ENCODE results near the gene PLEKHB2. TPM values are rescaled to one million over a fixed set of nuclear protein-coding genes. Genes with fewer than 3 reads are reported as not detected.
A peak's percentile ranks its signal among the peaks of the same experiment; 100 is the strongest.

PLEKHB2 gene
- total RNA-seq, 1 experiment from 2014 or later, result 139 TPM

DNA sequence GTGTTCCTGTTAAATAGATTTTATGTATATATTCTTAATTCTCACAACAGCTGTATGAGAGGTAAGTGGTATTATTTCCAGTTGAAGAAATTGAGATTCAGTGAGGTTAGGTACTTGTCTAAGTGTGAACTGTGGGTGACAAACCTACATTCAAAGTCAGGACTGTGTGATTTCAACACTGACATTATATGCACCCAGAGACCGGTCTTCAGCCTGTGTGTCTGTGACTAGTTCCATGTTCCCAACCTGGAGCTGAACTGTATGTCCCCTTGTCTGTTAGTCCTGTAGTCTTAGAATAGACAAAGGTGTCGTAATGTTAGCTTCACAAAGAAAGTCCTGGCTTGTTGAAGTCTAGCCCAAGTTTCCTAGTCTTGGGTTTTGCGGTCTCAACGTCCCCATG is 17.4 kb downstream of the PLEKHB2 start:
- Mint-ChIP-seq H3K27ac (ENCODE audit: unreplicated experiment) (no peak overlapping the region), H3K4me3 (ENCODE audit: unreplicated experiment) (no peak overlapping the region), H3K36me3 (ENCODE audit: insufficient read depth, unreplicated experiment) (peaks cover 64% of the 10 kb centered on the region), H3K27me3 (ENCODE audit: insufficient read depth, unreplicated experiment) (no peaks in the 10 kb centered on the region), H3K4me1 (ENCODE audit: low read depth, unreplicated experiment) (peaks cover 7% of the 10 kb centered on the region), H3K9me3 (ENCODE audit: unreplicated experiment) (no peaks in the 10 kb centered on the region)
- DNase-seq, result no peak
- BruUV-seq (replicated peaks), result no TSS peak
- intact Hi-C loops (cut with micrococcal nuclease; ENCODE audit: unreplicated experiment), result no loop called here
- ChIA-PET POLR2A (no interaction called here), CTCF (no interaction called here)
- H3K4me3 ChIP-seq (ENCODE audit: low read depth, low read length), result no peak overlapping the region
- H3K4me1 ChIP-seq, result peaks cover 13% of the 10 kb centered on the region
- H3K9me3 ChIP-seq, result no peaks in the 10 kb centered on the region
- TF ChIP-seq, protein P1, sequence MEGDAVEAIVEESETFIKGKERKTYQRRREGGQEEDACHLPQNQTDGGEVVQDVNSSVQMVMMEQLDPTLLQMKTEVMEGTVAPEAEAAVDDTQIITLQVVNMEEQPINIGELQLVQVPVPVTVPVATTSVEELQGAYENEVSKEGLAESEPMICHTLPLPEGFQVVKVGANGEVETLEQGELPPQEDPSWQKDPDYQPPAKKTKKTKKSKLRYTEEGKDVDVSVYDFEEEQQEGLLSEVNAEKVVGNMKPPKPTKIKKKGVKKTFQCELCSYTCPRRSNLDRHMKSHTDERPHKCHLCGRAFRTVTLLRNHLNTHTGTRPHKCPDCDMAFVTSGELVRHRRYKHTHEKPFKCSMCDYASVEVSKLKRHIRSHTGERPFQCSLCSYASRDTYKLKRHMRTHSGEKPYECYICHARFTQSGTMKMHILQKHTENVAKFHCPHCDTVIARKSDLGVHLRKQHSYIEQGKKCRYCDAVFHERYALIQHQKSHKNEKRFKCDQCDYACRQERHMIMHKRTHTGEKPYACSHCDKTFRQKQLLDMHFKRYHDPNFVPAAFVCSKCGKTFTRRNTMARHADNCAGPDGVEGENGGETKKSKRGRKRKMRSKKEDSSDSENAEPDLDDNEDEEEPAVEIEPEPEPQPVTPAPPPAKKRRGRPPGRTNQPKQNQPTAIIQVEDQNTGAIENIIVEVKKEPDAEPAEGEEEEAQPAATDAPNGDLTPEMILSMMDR (IDR thresholded peaks at IDR 0.05; ENCODE audit: insufficient read depth in 1 of 2, low read depth in 1 of 2, low read length in 1 of 2, severe bottlenecking in 1 of 2, unreplicated experiment in 1 of 2), result no peak
- peaks cover 2% of the 10 kb centered on the region; the same call in 1 of the 2 replicates for H3K36me3 ChIP-seq (ENCODE audit: control insufficient read depth, insufficient read depth, low read length)
- no peaks in the 10 kb centered on the region for H3K27me3 ChIP-seq (replicated peaks; ENCODE audit: control insufficient read depth, insufficient read depth, low read length)

DNA sequence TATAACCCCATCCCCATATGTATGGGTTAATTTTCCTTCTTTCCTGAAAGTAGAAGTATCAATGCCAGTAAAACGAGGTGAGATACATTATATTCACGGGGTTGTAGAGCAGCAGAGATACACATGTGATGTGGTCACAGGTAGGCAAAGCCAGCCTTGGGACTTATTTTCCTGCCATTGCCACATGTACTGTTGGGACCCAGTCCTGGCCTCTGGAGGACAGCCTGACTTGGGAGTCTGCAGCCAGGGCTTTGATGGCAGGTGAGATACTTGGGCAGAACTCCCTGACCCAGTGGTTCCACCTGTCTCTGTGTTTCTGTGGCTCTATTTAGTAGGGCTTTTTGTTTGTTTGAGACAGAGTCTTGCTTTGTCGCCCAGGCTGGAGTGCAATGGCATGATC is 18.1 kb downstream of the PLEKHB2 start:
- no TSS peak for BruUV-seq (replicated peaks)

DNA sequence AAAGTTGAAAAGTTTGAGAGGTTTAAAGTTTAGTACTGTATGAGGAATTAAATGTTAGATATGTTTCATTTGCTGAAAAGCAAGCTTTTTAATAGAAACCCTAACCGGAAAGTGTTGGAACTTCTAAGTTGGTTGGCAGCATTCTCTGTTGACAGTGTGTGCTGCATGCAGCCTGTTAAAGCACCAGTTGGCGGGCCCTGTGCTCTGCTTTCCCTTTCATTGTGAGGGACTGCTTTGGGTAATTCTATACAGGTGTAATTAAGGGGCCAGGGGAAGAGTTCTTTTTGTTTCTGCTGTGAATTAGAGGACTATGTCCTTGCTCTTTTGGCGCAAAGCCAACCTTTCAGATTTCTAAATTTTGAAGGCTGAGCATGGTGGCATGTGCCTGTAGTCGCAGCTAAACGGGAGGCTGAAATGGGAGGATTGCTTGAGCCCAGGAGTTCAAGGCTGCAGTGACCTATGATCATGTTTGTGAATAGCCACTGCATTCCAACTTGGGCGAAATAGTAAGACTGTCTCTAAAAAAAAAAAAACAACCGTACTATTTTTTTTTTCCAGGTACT is 20.1 kb downstream of the PLEKHB2 start:
- intact Hi-C loops (cut with micrococcal nuclease; ENCODE audit: unreplicated experiment), result no loop called here
- TF ChIP-seq, protein P1 (IDR thresholded peaks at IDR 0.05; ENCODE audit: insufficient read depth in 1 of 2, low read depth in 1 of 2, low read length in 1 of 2, severe bottlenecking in 1 of 2, unreplicated experiment in 1 of 2), result no peak
- no peaks in the 10 kb centered on the region for H3K27me3 ChIP-seq (replicated peaks; ENCODE audit: control insufficient read depth, insufficient read depth, low read length)
- ChIA-PET CTCF (no interaction called here), POLR2A (no interaction called here)
- no peaks in the 10 kb centered on the region for H3K9me3 ChIP-seq
- peak overlapping the region; percentile 33 for H3K27ac Mint-ChIP-seq (ENCODE audit: unreplicated experiment)
- H3K4me1 Mint-ChIP-seq (ENCODE audit: low read depth, unreplicated experiment), result peaks cover 7% of the 10 kb centered on the region
- H3K9me3 Mint-ChIP-seq (ENCODE audit: unreplicated experiment), result no peaks in the 10 kb centered on the region
- BruUV-seq (replicated peaks), result no TSS peak
- no peak for DNase-seq
- H3K4me1 ChIP-seq, result peaks cover 15% of the 10 kb centered on the region
- no peak overlapping the region for H3K4me3 Mint-ChIP-seq (ENCODE audit: unreplicated experiment)
- no peaks in the 10 kb centered on the region for H3K27me3 Mint-ChIP-seq (ENCODE audit: insufficient read depth, unreplicated experiment)
- peaks cover 75% of the 10 kb centered on the region for H3K36me3 Mint-ChIP-seq (ENCODE audit: insufficient read depth, unreplicated experiment)
- peaks cover 2% of the 10 kb centered on the region; the same call in 1 of the 2 replicates for H3K36me3 ChIP-seq (ENCODE audit: control insufficient read depth, insufficient read depth, low read length)
- no peak overlapping the region for H3K4me3 ChIP-seq (ENCODE audit: low read depth, low read length)

More for the DNA sequence above, 18.1 kb downstream of the PLEKHB2 start:
- ChIA-PET POLR2A (no interaction called here), CTCF (no interaction called here)
- Mint-ChIP-seq H3K4me3 (ENCODE audit: unreplicated experiment) (no peak overlapping the region), H3K9me3 (ENCODE audit: unreplicated experiment) (no peaks in the 10 kb centered on the region), H3K36me3 (ENCODE audit: insufficient read depth, unreplicated experiment) (peaks cover 64% of the 10 kb centered on the region), H3K4me1 (ENCODE audit: low read depth, unreplicated experiment) (peaks cover 7% of the 10 kb centered on the region), H3K27me3 (ENCODE audit: insufficient read depth, unreplicated experiment) (no peaks in the 10 kb centered on the region), H3K27ac (ENCODE audit: unreplicated experiment) (no peak overlapping the region)
- DNase-seq, result no peak
- H3K27me3 ChIP-seq (replicated peaks; ENCODE audit: control insufficient read depth, insufficient read depth, low read length), result no peaks in the 10 kb centered on the region
- peaks cover 13% of the 10 kb centered on the region for H3K4me1 ChIP-seq
- TF ChIP-seq, protein P1 (IDR thresholded peaks at IDR 0.05; ENCODE audit: insufficient read depth in 1 of 2, low read depth in 1 of 2, low read length in 1 of 2, severe bottlenecking in 1 of 2, unreplicated experiment in 1 of 2), result no peak
- H3K4me3 ChIP-seq (ENCODE audit: low read depth, low read length), result no peak overlapping the region
- intact Hi-C loops (cut with micrococcal nuclease; ENCODE audit: unreplicated experiment), result no loop called here
- peaks cover 2% of the 10 kb centered on the region; the same call in 1 of the 2 replicates for H3K36me3 ChIP-seq (ENCODE audit: control insufficient read depth, insufficient read depth, low read length)
- H3K9me3 ChIP-seq, result no peaks in the 10 kb centered on the region
